OCI-LY7 (cell line): ENCODE results near the gene MIPEP. TPM values are rescaled to one million over a fixed set of nuclear protein-coding genes. Genes with fewer than 3 reads are reported as not detected.

Source experiments
- BruUV-seq: library from RNA; stranded (reverse); fragments of 400-500 nt; replicated peaks from 2 replicates; lab custom pipeline; 2021; lab: Mats Ljungman, UMichigan
- CTCF ChIA-PET: fragments of 300-600 bp; sonication (Branson Sonifier 250); formaldehyde crosslinking; loops from one replicate; lab custom pipeline; 2022; ENCODE audit warnings: antibody characterized with exemption; ENCODE audit not compliant: unreplicated experiment; lab: Charles Lee
- POLR2A ChIA-PET: fragments of 300-600 bp; sonication (Branson Sonifier 250); formaldehyde crosslinking; loops from one replicate; lab custom pipeline; 2022; ENCODE audit warnings: antibody characterized with exemption; lab: Charles Lee
- DNase-seq: peaks from one replicate; pipeline ENCODE4 v3.0.0-alpha.2; 2015; ENCODE audit warnings: low spot score
- H2AFZ ChIP-seq: fragments of 200-600 bp; sonication (generic), shearing (Covaris generic); 2 replicates; pipeline ENCODE4 v1.6.1; 2014; ENCODE audit warnings: mild to moderate bottlenecking, antibody characterized with exemption, low read length, moderate library complexity
- H3K27ac ChIP-seq: fragments of 200-600 bp; sonication (generic); 2 replicates; pipeline ENCODE4 v1.5.1; 2014; ENCODE audit warnings: mixed run types, low read depth, mild to moderate bottlenecking, moderate library complexity, low read length, inconsistent platforms; ENCODE audit not compliant: poor library complexity, severe bottlenecking
- H3K36me3 ChIP-seq: fragments of 200-600 bp; sonication (generic); 2 replicates; pipeline ENCODE4 v1.6.1; 2014; ENCODE audit warnings: mild to moderate bottlenecking, antibody characterized with exemption, low read length, moderate library complexity, mixed read lengths; ENCODE audit not compliant: insufficient read depth
- H3K4me1 ChIP-seq: fragments of 200-600 bp; sonication (generic); 2 replicates; pipeline ENCODE4 v1.5.1; 2014; ENCODE audit warnings: mild to moderate bottlenecking, low read length; ENCODE audit not compliant: insufficient read depth, poor library complexity, severe bottlenecking
- H3K4me2 ChIP-seq: fragments of 200-600 bp; sonication (generic); 2 replicates; pipeline ENCODE4 v1.6.1; 2014; ENCODE audit warnings: mild to moderate bottlenecking, low read length
- H3K4me3 ChIP-seq: fragments of 200-600 bp; sonication (generic); 2 replicates; pipeline ENCODE4 v1.5.1; 2014; ENCODE audit warnings: mild to moderate bottlenecking, low read depth, low read length; ENCODE audit not compliant: poor library complexity, severe bottlenecking
- H3K79me2 ChIP-seq: fragments of 200-600 bp; sonication (generic); 2 replicates; pipeline ENCODE4 v1.6.1; 2016; ENCODE audit warnings: low read depth, mild to moderate bottlenecking, low read length, moderate library complexity, mixed read lengths; ENCODE audit not compliant: insufficient read depth
- H3K9me2 ChIP-seq: fragments of 200-600 bp; sonication (generic); 2 replicates; pipeline ENCODE4 v1.6.1; 2016; ENCODE audit warnings: mild to moderate bottlenecking, low read length, mixed read lengths; ENCODE audit not compliant: insufficient read depth
- H3K9me3 ChIP-seq: fragments of 200-600 bp; sonication (generic); 2 replicates; pipeline ENCODE4 v1.6.1; 2014; ENCODE audit warnings: mild to moderate bottlenecking, mixed run types, low read length, mixed read lengths
- H4K20me1 ChIP-seq: fragments of 200-600 bp; sonication (generic); 2 replicates; pipeline ENCODE4 v1.6.1; 2014; ENCODE audit warnings: mild to moderate bottlenecking, antibody characterized with exemption, low read length, moderate library complexity, mixed read lengths; ENCODE audit not compliant: insufficient read depth
- EZH2phosphoT487 ChIP-seq: fragments of 200-600 bp; sonication (generic); IDR thresholded peaks from 2 replicates; pipeline ENCODE4 v1.6.1; 2018; ENCODE audit warnings: low read depth, borderline replicate concordance, mild to moderate bottlenecking, mixed run types, antibody characterized with exemption, low read length, moderate library complexity, mixed read lengths
- intact Hi-C: fragments of 100-400 bp; cut with micrococcal nuclease; formaldehyde crosslinking; loops from one replicate; pipeline ENCODE4 v1.10.0; 2022; ENCODE audit not compliant: unreplicated experiment
- total RNA-seq, 2 experiments: library from RNA; depleted of rRNA in 1 of 2; stranded (reverse); fragments of >200 nt in 1 of 2; shearing (Covaris generic) in 1 of 2; gene quantifications; 2 replicates each; pipeline ENCODE4 v1.2.3, GENCODE V29; 2014 to 2022
- TF ChIP-seq, protein P1 (sequence below): fragments of 200-600 bp; sonication (generic); conservative IDR thresholded peaks from 2 replicates; pipeline ENCODE4 v1.5.1; 2014; ENCODE audit warnings: mild to moderate bottlenecking, antibody characterized with exemption, low read length, moderate library complexity, mixed read lengths

The MIPEP gene
- total RNA-seq, 2 experiments from 2014 or later: 13.5 to 15.7 TPM

DNA sequence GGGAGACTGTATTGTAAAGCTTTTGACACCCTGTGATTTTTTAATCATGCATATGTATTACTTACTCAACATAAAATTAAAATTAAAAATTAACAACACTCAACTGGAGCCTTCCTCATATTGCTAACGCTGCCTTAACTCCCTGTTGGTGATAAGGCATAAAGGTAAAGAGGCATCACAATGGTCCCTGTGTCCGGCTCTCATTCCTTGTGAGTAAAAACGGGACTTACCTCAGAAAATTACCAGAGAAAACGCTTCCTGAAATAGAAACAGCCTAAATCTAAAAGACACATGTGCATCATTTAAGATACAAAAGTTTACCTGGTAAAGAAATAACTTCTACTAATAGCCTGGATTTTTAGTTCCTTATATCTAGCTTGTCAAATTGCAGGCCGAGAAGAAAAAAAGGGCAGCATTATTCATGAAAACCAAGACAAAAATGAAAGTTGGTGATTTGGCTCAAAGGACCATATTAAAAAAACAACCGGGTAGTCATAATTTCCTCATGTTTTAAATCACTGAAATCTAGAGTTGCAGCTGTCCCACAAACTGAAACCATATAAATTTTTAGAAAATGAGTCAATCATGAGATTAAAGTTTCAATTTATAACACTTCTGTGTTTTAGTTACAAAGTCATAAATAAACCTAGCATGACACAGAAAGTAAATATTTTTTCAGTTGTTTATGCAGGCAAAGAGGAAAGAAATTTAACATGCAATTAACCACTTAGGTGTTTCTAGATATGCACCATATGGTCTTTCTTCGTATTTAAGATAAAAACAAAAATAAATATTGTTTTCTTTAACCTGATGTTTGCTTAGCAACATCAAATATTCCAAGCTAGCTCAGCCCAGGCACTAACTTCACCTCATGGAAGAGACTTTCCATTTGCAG is 94.7 kb downstream of the MIPEP start:
- POLR2A ChIA-PET: interaction anchor here (0.7 to 3.9 kb wide), 7 partner anchors 13 to 56 kb away, joined by 3 to 18 read pairs (median 4); no protein-coding TSS in a partner anchor
- Histone ChIP-seq H3K4me3 (no peak overlapping the region), H3K27ac (peak overlapping the region; percentile 36), H3K9me3 (no peaks in the 10 kb centered on the region), H2AFZ (peak overlapping the region; percentile 3; the same call in 1 of the 2 replicates), H3K79me2 (no peaks in the 10 kb centered on the region), H4K20me1 (no peaks in the 10 kb centered on the region), H3K4me2 (peak overlapping the region; percentile 38), H3K9me2 (no peaks in the 10 kb centered on the region), H3K36me3 (peaks cover 12% of the 10 kb centered on the region), H3K4me1 (peaks cover 19% of the 10 kb centered on the region)
- TF ChIP-seq, protein P1, sequence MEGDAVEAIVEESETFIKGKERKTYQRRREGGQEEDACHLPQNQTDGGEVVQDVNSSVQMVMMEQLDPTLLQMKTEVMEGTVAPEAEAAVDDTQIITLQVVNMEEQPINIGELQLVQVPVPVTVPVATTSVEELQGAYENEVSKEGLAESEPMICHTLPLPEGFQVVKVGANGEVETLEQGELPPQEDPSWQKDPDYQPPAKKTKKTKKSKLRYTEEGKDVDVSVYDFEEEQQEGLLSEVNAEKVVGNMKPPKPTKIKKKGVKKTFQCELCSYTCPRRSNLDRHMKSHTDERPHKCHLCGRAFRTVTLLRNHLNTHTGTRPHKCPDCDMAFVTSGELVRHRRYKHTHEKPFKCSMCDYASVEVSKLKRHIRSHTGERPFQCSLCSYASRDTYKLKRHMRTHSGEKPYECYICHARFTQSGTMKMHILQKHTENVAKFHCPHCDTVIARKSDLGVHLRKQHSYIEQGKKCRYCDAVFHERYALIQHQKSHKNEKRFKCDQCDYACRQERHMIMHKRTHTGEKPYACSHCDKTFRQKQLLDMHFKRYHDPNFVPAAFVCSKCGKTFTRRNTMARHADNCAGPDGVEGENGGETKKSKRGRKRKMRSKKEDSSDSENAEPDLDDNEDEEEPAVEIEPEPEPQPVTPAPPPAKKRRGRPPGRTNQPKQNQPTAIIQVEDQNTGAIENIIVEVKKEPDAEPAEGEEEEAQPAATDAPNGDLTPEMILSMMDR: no peak
- TF ChIP-seq EZH2phosphoT487: no peak
- CTCF ChIA-PET: no interaction called here
- intact Hi-C loops: no loop called here
- DNase-seq: peak; percentile 32
- TSS peak; percentile 56 for BruUV-seq

DNA sequence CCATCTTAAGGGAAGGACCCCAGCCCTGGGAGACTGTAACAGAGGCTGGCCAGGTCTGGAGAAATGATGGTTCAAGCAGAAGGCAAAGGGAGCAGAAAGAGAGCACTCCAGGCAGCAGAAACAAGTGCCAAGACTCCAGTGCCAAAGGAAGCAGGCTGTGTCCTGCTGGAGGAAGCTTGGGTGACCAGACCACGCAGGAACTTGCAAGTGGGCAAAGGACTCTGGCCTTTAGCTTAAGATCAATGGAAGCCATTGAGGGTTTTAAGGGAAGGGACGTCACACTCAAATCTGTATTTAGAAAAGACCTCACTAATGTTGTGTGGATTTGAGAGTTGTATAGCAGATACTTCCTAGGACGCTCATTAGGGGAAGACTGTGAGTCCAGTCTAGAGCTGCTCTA is 95.5 kb downstream of the MIPEP start:
- ChIA-PET CTCF (no interaction called here), POLR2A (interaction anchor here (0.7 to 3.9 kb wide), 5 partner anchors 13 to 57 kb away, joined by 3 to 18 read pairs (median 4); no protein-coding TSS in a partner anchor)
- H3K4me2 ChIP-seq: no peak overlapping the region
- intact Hi-C loops: no loop called here
- peak overlapping the region; percentile 3; the same call in 1 of the 2 replicates for H2AFZ ChIP-seq
- no peak for DNase-seq
- H3K27ac ChIP-seq: no peak overlapping the region
- TF ChIP-seq EZH2phosphoT487: no peak
- TF ChIP-seq, protein P1: no peak
- peaks cover 19% of the 10 kb centered on the region for H3K4me1 ChIP-seq
- BruUV-seq: no TSS peak
- H3K9me2 ChIP-seq: no peaks in the 10 kb centered on the region
- no peaks in the 10 kb centered on the region for H3K9me3 ChIP-seq
- no peaks in the 10 kb centered on the region for H3K79me2 ChIP-seq
- H4K20me1 ChIP-seq: no peaks in the 10 kb centered on the region
- H3K36me3 ChIP-seq: peaks cover 12% of the 10 kb centered on the region
- no peak overlapping the region for H3K4me3 ChIP-seq

DNA sequence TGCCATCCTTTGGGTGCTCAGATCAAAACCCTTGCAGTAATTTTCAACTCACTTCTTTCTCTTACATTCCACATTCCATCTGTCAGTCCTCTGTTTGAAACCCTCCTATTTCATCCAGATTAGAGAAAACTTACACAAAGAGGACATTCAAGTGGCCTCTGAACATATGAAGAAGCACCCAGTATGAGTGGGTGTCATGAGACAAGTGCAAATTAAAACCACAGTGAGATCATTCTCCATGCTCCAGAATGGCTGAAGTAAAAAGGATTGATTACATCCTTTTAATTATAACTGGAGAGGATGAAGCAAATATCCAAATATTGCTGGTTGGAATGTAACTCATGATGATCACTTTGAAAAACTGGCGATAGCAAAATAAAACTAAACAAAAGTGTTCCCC is 96.5 kb downstream of the MIPEP start:
- Histone ChIP-seq H2AFZ (no peak overlapping the region), H3K36me3 (peaks cover 4% of the 10 kb centered on the region; the same call in 1 of the 2 replicates), H3K4me3 (no peak overlapping the region), H3K4me1 (peaks cover 19% of the 10 kb centered on the region), H3K4me2 (no peak overlapping the region), H3K9me3 (no peaks in the 10 kb centered on the region), H3K27ac (no peak overlapping the region), H4K20me1 (no peaks in the 10 kb centered on the region), H3K79me2 (no peaks in the 10 kb centered on the region), H3K9me2 (no peaks in the 10 kb centered on the region)
- DNase-seq: no peak
- BruUV-seq: no TSS peak
- ChIA-PET CTCF (no interaction called here), POLR2A (interaction anchor here (0.5 to 3.9 kb wide), 3 partner anchors 14 to 499 kb away, joined by 3 to 18 read pairs (median 3); no protein-coding TSS in a partner anchor)
- intact Hi-C loops: no loop called here
- TF ChIP-seq, protein P1: no peak
- TF ChIP-seq EZH2phosphoT487: no peak
